Glomerular visceral epithelial cell (primary cell): ENCODE measurements around the gene EIF5A2.
"Not testable (repeated sequence)": the region's sequence is repeated elsewhere in the genome, so short reads cannot be mapped to it uniquely, and the experiment has no call there.

Source experiments
- DNase-seq: peaks from one replicate; pipeline ENCODE4 v3.0.0-alpha.2; 2016; ENCODE audit errors: extremely low spot score

Gene EIF5A2

GRCh38 chr3:170908235-170909116 is at the start of gene EIF5A2:
Gene EIF5A2, minus strand, starts transcription at chr3:170908637. Its CDS starts 831 bp downstream, at chr3:170907806.
- DNase-seq = peak; percentile 91

GRCh38 chr3:170956647-170957046 is 48.2 kb upstream of the EIF5A2 start:
- no peak for DNase-seq

DNA sequence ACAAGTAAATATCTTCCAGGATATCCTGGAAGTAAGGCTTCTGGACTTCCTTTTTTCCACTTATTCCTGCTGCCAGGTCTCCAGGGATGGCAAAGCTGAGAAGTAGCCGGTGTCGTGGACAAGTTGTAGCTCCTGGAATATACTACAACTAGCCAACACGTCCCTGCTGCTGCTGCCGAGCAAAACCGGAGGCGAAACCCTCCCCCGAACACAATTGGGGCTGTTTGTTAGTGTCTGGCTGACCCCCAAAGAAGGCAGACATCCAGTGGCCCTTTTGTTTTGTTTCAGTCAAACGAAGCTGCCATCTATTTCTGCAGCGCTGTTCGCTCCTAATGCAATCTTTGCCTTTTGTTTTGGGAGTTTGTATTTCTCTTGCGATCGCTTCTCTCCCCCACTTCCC is 45.3 kb upstream of the EIF5A2 start:
- DNase-seq = no peak

GRCh38 chr3:170953229-170953628 is 44.8 kb upstream of the EIF5A2 start:
- DNase-seq = no peak

DNA sequence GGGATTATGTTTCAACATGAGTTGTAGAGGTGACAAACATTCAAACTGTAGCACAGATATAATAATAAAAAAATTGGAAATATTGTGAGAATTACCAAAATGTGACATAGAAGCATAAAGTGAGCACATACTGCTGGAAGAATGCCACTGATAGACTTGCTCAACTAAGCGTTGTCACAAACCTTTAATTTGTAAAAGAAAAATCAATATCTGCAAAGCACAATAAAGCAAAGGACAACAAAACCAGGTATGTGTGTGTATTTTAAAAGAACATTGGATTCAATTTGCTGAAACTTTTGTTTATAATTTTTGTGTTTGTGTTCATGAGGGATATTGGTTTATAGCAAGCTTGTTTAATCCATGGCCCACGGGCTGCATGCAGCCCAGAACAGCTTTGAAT is 40.8 kb upstream of the EIF5A2 start:
- DNase-seq = no peak

- no peak for DNase-seq
Observed at GRCh38 chr3:170947018-170947769, 38.8 kb upstream of the EIF5A2 start.

- no peak for DNase-seq
Observed at GRCh38 chr3:170942011-170942410, 33.6 kb upstream of the EIF5A2 start.

GRCh38 chr3:170941551-170941950 is 33.1 kb upstream of the EIF5A2 start:
- DNase-seq = no peak

DNA sequence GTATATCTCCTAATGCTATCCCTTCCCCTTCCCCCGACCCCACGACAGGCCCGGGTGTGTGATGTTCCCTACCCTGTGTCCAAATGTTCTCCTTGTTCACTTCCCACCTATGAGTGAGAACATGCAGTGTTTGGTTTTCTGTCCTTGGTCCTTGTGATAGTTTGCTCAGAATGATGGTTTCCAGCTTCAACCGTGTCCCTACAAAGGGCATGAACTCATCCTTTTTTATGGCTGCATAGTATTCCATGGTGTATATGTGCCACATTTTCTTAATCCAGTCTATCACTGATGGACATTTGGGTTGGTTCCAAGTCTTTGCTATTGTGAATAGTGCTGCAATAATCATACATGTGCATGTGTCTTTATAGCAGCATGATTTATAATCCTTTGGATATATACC is 24.6 kb upstream of the EIF5A2 start:
- DNase-seq = not testable (repeated sequence)

GRCh38 chr3:170923553-170923952 is 15.1 kb upstream of the EIF5A2 start:
- DNase-seq = not testable (repeated sequence)

- no peak for DNase-seq
Observed at GRCh38 chr3:170918715-170919114, 10.3 kb upstream of the EIF5A2 start.

GRCh38 chr3:170914690-170915089 is 6.3 kb upstream of the EIF5A2 start:
- no peak for DNase-seq

GRCh38 chr3:170914212-170914611 is 5.8 kb upstream of the EIF5A2 start:
- DNase-seq = no peak

DNA sequence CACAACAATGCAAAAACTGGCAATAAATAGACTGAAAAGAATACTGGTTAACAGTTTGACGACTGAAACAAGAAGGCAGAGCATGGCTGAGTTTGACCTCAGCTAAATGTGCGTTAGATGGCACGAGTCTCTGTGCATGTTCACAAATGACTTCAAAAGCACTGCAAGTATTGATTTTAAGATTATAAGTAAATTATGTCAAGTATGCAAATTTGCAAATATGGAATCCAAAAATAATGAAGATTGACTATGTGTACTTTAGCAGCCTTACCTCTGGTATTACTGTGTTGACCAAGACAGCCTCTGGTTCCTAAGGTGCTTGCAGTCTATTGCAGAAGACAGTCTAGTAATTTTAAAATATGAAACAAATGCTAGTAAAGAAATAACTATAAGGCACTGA is 2.6 kb upstream of the EIF5A2 start:
- no peak for DNase-seq

DNA sequence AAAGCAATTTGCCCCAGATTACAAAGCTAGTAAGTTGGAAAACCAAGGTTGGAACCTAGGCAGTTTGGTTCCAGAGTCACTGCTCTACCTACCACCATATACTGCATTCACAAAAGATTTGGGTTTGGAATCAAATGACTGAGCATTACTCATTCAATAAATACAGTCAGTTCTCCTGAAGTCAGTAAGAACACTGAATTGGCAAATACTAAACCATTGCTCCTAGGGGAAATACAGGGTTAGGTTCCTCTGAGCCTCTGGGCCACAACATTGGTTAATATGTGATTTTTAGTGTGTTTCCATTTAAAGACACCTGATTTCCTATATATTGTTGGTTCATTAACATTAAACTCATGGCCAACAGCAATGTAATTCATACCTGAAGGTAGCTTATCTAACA is 2.1 kb upstream of the EIF5A2 start:
- no peak for DNase-seq

- DNase-seq = peak; percentile 83
Observed at GRCh38 chr3:170909129-170909903, 879 bp upstream of the EIF5A2 start.

GRCh38 chr3:170907637-170908234 is 701 bp downstream of the EIF5A2 start:
- DNase-seq = peak; percentile 22

DNA sequence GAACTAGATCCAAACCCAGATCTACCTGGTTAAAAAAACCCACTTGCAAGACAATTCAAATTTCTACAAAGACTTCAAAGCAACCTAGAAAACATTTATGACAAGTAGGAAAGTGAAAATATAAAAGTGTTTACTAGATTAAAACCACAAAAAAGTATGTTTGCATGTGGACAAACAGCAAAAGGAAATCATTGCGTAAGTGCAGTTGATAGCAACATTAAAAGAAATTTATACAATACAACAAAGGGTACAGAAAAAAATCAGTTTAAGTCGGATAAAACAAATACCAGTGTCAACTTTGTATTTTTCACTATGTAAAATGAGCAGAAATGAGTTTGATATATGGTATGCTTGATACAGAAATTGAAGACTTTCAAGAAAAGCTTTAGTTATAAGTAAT is 2.6 kb downstream of the EIF5A2 start:
- no peak for DNase-seq

DNA sequence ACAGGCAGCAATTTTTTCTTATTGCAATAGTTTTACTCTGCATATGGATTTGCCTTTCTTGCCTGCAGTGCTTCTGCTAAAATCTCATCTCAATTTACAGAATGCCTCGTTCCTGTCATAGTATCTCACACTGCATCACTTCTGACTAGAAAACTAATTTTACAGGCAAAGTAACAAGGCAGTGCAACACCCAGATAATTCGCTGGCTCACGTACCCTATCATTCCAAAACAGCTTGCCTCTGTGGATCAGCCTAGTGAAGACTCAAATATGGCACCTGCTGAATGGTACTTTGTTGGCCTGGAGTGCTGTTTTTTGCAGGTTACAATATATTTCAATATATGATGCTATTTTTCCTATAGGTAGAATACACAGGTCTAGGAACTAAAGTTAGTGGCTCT is 5.3 kb downstream of the EIF5A2 start:
- DNase-seq = no peak

- DNase-seq = no peak
Observed at GRCh38 chr3:170899455-170899854, 9.0 kb downstream of the EIF5A2 start.

DNA sequence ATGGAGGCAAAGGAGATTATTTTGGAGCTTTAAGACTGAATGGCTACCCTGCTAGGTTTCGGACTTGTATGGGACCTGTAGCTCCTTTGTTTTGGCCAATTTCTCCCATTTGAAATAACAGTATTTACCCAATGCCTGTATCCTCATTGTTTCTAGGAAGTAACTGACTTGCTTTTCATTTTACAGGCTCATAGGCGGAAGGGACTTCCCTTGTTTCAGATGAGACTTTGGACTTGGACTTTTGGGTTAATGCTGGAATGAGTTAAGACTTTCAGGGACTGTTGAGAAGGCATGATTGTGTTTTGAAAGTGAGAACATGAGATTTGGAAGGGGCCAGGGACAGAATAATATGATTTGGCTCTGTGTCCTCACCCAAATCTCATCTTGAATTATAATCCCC is 10.5 kb downstream of the EIF5A2 start:
- no peak for DNase-seq

GRCh38 chr3:170897199-170897598 is 11.2 kb downstream of the EIF5A2 start:
- not testable (repeated sequence) for DNase-seq
